HEK293 (cell line): ENCODE data around the gene SLC6A3.

ENCODE experiments used
- CTCF ChIA-PET: fragments of 350-600 bp; formaldehyde crosslinking; extraction: SDS; loops from one replicate; lab custom pipeline; 2021; ENCODE audit warnings: antibody characterized with exemption; lab: Yijun Ruan, JAX
- POLR2A ChIA-PET: fragments of 300-600 bp; formaldehyde crosslinking; extraction: SDS; loops from one replicate; lab custom pipeline; 2020; ENCODE audit warnings: antibody characterized with exemption, inconsistent platforms; lab: Yijun Ruan, JAX
- H3K27ac ChIP-seq: fragments of 200-500 bp; sonication (Bioruptor generic); 2 replicates; pipeline ENCODE4 v1.5.1; 2014; ENCODE audit warnings: low read depth, low read length, control low read depth, inconsistent platforms; ENCODE audit errors: extremely low read depth
- H3K36me3 ChIP-seq, 2 experiments: fragments of 200-500 bp in 1 of 2; sonication (Bioruptor generic) in 1 of 2; 1 replicate in 1 of 2; 2 replicates in 1 of 2; pipeline ENCODE4 v1.5.1; 2014 to 2017; ENCODE audit warnings: inconsistent platforms in 2 of 2, low read length in 2 of 2; ENCODE audit not compliant: control insufficient read depth in 2 of 2, insufficient read depth in 1 of 2
- H3K4me1 ChIP-seq: fragments of 200-500 bp; sonication (Bioruptor generic); 2 replicates; pipeline ENCODE4 v1.5.1; 2014; ENCODE audit warnings: mild to moderate bottlenecking, low read length, inconsistent platforms; ENCODE audit not compliant: control insufficient read depth, insufficient read depth
- H3K4me3 ChIP-seq: 2 replicates; pipeline ENCODE4 v1.5.1; 2011; ENCODE audit warnings: low read depth, mild to moderate bottlenecking, control low read depth, low read length, moderate library complexity
- H3K9me3 ChIP-seq: fragments of 200-500 bp; sonication (Bioruptor generic); 2 replicates; pipeline ENCODE4 v1.5.1; 2014; ENCODE audit warnings: low read depth, low read length, inconsistent platforms; ENCODE audit not compliant: control insufficient read depth, insufficient read depth
- EGR2 ChIP-seq: fragments of 450-650 bp; formaldehyde crosslinking; IDR thresholded peaks from 2 replicates; pipeline ENCODE4 v1.5.1; 2016; ENCODE audit warnings: low read depth, missing biosample characterization, missing genetic modification characterization
- GLI4 ChIP-seq: fragments of 450-650 bp; formaldehyde crosslinking; IDR thresholded peaks from 2 replicates; pipeline ENCODE4 v1.5.1; 2016; ENCODE audit warnings: missing biosample characterization, missing genetic modification characterization
- GLIS1 ChIP-seq: fragments of 450-650 bp; formaldehyde crosslinking; IDR thresholded peaks from 2 replicates; pipeline ENCODE4 v1.5.1; 2016; ENCODE audit warnings: missing biosample characterization, missing genetic modification characterization
- GLIS2 ChIP-seq: fragments of 450-650 bp; formaldehyde crosslinking; IDR thresholded peaks from 2 replicates; pipeline ENCODE4 v1.5.1; 2016; ENCODE audit warnings: missing biosample characterization, missing genetic modification characterization
- SP2 ChIP-seq: fragments of 450-650 bp; formaldehyde crosslinking; IDR thresholded peaks from 2 replicates; pipeline ENCODE4 v1.5.1; 2016; ENCODE audit warnings: missing biosample characterization, missing genetic modification characterization
- SP7 ChIP-seq: fragments of 450-650 bp; formaldehyde crosslinking; IDR thresholded peaks from 2 replicates; pipeline ENCODE4 v1.5.1; 2016; ENCODE audit warnings: missing biosample characterization, missing genetic modification characterization
- ZBTB17 ChIP-seq: fragments of 450-650 bp; formaldehyde crosslinking; IDR thresholded peaks from 2 replicates; pipeline ENCODE4 v1.5.1; 2016; ENCODE audit warnings: missing biosample characterization, missing genetic modification characterization
- ZBTB21 ChIP-seq: fragments of 450-650 bp; formaldehyde crosslinking; IDR thresholded peaks from 2 replicates; pipeline ENCODE4 v1.5.1; 2017; ENCODE audit warnings: missing biosample characterization, missing genetic modification characterization
- ZEB2 ChIP-seq: fragments of 450-650 bp; formaldehyde crosslinking; IDR thresholded peaks from 2 replicates; pipeline ENCODE4 v1.5.1; 2016; ENCODE audit warnings: missing biosample characterization, missing genetic modification characterization
- ZFHX2 ChIP-seq: fragments of 450-650 bp; formaldehyde crosslinking; conservative IDR thresholded peaks from 2 replicates; pipeline ENCODE4 v1.5.1; 2016; ENCODE audit warnings: missing biosample characterization, missing genetic modification characterization
- ZFP69B ChIP-seq: fragments of 450-650 bp; formaldehyde crosslinking; IDR thresholded peaks from 2 replicates; pipeline ENCODE4 v1.5.1; 2016; ENCODE audit warnings: missing biosample characterization, missing genetic modification characterization
- ZIC2 ChIP-seq: fragments of 450-650 bp; formaldehyde crosslinking; IDR thresholded peaks from 2 replicates; pipeline ENCODE4 v1.5.1; 2016; ENCODE audit warnings: missing biosample characterization, missing genetic modification characterization
- ZNF202 ChIP-seq: fragments of 450-650 bp; formaldehyde crosslinking; IDR thresholded peaks from 2 replicates; pipeline ENCODE4 v1.5.1; 2016; ENCODE audit warnings: missing biosample characterization, missing genetic modification characterization, borderline replicate concordance
- ZNF214 ChIP-seq: fragments of 450-650 bp; formaldehyde crosslinking; IDR thresholded peaks from 2 replicates; pipeline ENCODE4 v1.5.1; 2017; ENCODE audit warnings: missing biosample characterization, mild to moderate bottlenecking, missing genetic modification characterization, borderline replicate concordance
- ZNF223 ChIP-seq: fragments of 450-650 bp; formaldehyde crosslinking; IDR thresholded peaks from 2 replicates; pipeline ENCODE4 v1.5.1; 2016; ENCODE audit warnings: missing biosample characterization, missing genetic modification characterization
- ZNF23 ChIP-seq: fragments of 450-650 bp; formaldehyde crosslinking; IDR thresholded peaks from 2 replicates; pipeline ENCODE4 v1.5.1; 2016; ENCODE audit warnings: missing biosample characterization, missing genetic modification characterization, borderline replicate concordance
- ZNF324 ChIP-seq: fragments of 450-650 bp; formaldehyde crosslinking; IDR thresholded peaks from 2 replicates; pipeline ENCODE4 v1.5.1; 2016; ENCODE audit warnings: missing biosample characterization, missing genetic modification characterization
- ZNF398 ChIP-seq: fragments of 450-650 bp; formaldehyde crosslinking; IDR thresholded peaks from 2 replicates; pipeline ENCODE4 v1.5.1; 2017; ENCODE audit warnings: missing biosample characterization, missing genetic modification characterization
- ZNF423 ChIP-seq: fragments of 450-650 bp; formaldehyde crosslinking; IDR thresholded peaks from 2 replicates; pipeline ENCODE4 v1.5.1; 2016; ENCODE audit warnings: missing biosample characterization, missing genetic modification characterization
- ZNF600 ChIP-seq: fragments of 450-650 bp; formaldehyde crosslinking; IDR thresholded peaks from 2 replicates; pipeline ENCODE4 v1.5.1; 2016; ENCODE audit warnings: missing biosample characterization, missing genetic modification characterization
- ZNF629 ChIP-seq: fragments of 450-650 bp; formaldehyde crosslinking; IDR thresholded peaks from 2 replicates; pipeline ENCODE4 v1.5.1; 2017; ENCODE audit warnings: missing biosample characterization, missing genetic modification characterization
- ZNF660 ChIP-seq: fragments of 450-650 bp; IDR thresholded peaks from 2 replicates; pipeline ENCODE4 v1.5.1; 2018; ENCODE audit warnings: missing biosample characterization, mild to moderate bottlenecking, missing genetic modification characterization
- ZNF692 ChIP-seq: fragments of 450-650 bp; formaldehyde crosslinking; IDR thresholded peaks from 2 replicates; pipeline ENCODE4 v1.5.1; 2016; ENCODE audit warnings: missing biosample characterization, missing genetic modification characterization
- ZNF843 ChIP-seq: fragments of 450-650 bp; formaldehyde crosslinking; IDR thresholded peaks from 2 replicates; pipeline ENCODE4 v1.5.1; 2016; ENCODE audit warnings: missing biosample characterization, missing genetic modification characterization
- TF ChIP-seq, protein P1 (sequence below): fragments of 450-650 bp; formaldehyde crosslinking; IDR thresholded peaks from 2 replicates; pipeline ENCODE4 v1.5.1; 2016; ENCODE audit warnings: missing biosample characterization, missing genetic modification characterization
- TF ChIP-seq, protein P2 (sequence below): fragments of 450-650 bp; formaldehyde crosslinking; IDR thresholded peaks from 2 replicates; pipeline ENCODE4 v1.5.1; 2016; ENCODE audit warnings: missing biosample characterization, missing genetic modification characterization, low read depth

Gene SLC6A3

GRCh38 chr5:1400211-1400855, 44.9 kb downstream of the SLC6A3 start:
- POLR2A ChIA-PET = interaction anchor here (0.8 kb wide), 1 partner anchor 8 kb away, joined by 4 read pairs; no protein-coding TSS in a partner anchor
- Histone ChIP-seq H3K36me3 (no peaks in the 10 kb centered on the region), H3K4me1 (no peaks in the 10 kb centered on the region), H3K27ac (no peak overlapping the region), H3K9me3 (no peaks in the 10 kb centered on the region), H3K4me3 (no peak overlapping the region)
- 0 out of 2 replicates have a peak, but pooled peaks have one; percentile 5 for TF ChIP-seq GLIS1 (tag by site-specific recombination)
- TF ChIP-seq EGR2 = no peak
- CTCF ChIA-PET = interaction anchor here (0.6 to 1.6 kb wide), 6 partner anchors 7 to 248 kb away, joined by 3 to 7 read pairs (median 4); no protein-coding TSS in a partner anchor

GRCh38 chr5:1399737-1400136, 45.5 kb downstream of the SLC6A3 start:
- H3K36me3 ChIP-seq = no peaks in the 10 kb centered on the region
- CTCF ChIA-PET = interaction anchor here (0.6 to 1.1 kb wide), 5 partner anchors 8 to 248 kb away, joined by 3 to 7 read pairs (median 3); no protein-coding TSS in a partner anchor
- no peak overlapping the region for H3K27ac ChIP-seq
- POLR2A ChIA-PET = interaction anchor here (0.8 kb wide), 1 partner anchor 9 kb away, joined by 4 read pairs; no protein-coding TSS in a partner anchor
- H3K9me3 ChIP-seq = no peaks in the 10 kb centered on the region
- H3K4me3 ChIP-seq = no peak overlapping the region
- H3K4me1 ChIP-seq = no peaks in the 10 kb centered on the region
- no peak for TF ChIP-seq GLI4 (tag by site-specific recombination)
- TF ChIP-seq, protein P1, sequence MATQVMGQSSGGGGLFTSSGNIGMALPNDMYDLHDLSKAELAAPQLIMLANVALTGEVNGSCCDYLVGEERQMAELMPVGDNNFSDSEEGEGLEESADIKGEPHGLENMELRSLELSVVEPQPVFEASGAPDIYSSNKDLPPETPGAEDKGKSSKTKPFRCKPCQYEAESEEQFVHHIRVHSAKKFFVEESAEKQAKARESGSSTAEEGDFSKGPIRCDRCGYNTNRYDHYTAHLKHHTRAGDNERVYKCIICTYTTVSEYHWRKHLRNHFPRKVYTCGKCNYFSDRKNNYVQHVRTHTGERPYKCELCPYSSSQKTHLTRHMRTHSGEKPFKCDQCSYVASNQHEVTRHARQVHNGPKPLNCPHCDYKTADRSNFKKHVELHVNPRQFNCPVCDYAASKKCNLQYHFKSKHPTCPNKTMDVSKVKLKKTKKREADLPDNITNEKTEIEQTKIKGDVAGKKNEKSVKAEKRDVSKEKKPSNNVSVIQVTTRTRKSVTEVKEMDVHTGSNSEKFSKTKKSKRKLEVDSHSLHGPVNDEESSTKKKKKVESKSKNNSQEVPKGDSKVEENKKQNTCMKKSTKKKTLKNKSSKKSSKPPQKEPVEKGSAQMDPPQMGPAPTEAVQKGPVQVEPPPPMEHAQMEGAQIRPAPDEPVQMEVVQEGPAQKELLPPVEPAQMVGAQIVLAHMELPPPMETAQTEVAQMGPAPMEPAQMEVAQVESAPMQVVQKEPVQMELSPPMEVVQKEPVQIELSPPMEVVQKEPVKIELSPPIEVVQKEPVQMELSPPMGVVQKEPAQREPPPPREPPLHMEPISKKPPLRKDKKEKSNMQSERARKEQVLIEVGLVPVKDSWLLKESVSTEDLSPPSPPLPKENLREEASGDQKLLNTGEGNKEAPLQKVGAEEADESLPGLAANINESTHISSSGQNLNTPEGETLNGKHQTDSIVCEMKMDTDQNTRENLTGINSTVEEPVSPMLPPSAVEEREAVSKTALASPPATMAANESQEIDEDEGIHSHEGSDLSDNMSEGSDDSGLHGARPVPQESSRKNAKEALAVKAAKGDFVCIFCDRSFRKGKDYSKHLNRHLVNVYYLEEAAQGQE (tag by site-specific recombination) = 0 out of 2 replicates have a peak, but pooled peaks have one; percentile 21
- 0 out of 2 replicates have a peak, but pooled peaks have one; percentile 27 for TF ChIP-seq ZNF324 (tag by site-specific recombination)
- TF ChIP-seq GLIS1 (tag by site-specific recombination) = peak; percentile 100
- TF ChIP-seq ZNF692 = peak; percentile 66
- TF ChIP-seq ZNF660 (tag by site-specific recombination) = peak; percentile 60; the same call in 1 of the 2 replicates
- TF ChIP-seq ZNF202 (tag by site-specific recombination) = no peak
- TF ChIP-seq ZBTB21 (tag by site-specific recombination) = peak; percentile 82
- TF ChIP-seq ZNF423 (tag by site-specific recombination) = peak; percentile 55; the same call in 1 of the 2 replicates
- TF ChIP-seq ZNF23 = no peak
- TF ChIP-seq ZNF600 (tag by site-specific recombination) = peak; percentile 67
- TF ChIP-seq ZBTB17 (tag by site-specific recombination) = peak; percentile 51; the same call in 1 of the 2 replicates
- peak; percentile 49; the same call in 1 of the 2 replicates for TF ChIP-seq ZFHX2
- TF ChIP-seq, protein P2, sequence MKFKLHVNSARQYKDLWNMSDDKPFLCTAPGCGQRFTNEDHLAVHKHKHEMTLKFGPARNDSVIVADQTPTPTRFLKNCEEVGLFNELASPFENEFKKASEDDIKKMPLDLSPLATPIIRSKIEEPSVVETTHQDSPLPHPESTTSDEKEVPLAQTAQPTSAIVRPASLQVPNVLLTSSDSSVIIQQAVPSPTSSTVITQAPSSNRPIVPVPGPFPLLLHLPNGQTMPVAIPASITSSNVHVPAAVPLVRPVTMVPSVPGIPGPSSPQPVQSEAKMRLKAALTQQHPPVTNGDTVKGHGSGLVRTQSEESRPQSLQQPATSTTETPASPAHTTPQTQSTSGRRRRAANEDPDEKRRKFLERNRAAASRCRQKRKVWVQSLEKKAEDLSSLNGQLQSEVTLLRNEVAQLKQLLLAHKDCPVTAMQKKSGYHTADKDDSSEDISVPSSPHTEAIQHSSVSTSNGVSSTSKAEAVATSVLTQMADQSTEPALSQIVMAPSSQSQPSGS (tag by site-specific recombination) = peak; percentile 95
- peak; percentile 92 for TF ChIP-seq ZNF629 (tag by site-specific recombination)
- TF ChIP-seq SP7 (tag by site-specific recombination) = peak; percentile 52; the same call in 1 of the 2 replicates
- TF ChIP-seq ZEB2 (tag by site-specific recombination) = 0 out of 2 replicates have a peak, but pooled peaks have one; percentile 30
- TF ChIP-seq ZNF223 = 0 out of 2 replicates have a peak, but pooled peaks have one; percentile 30
- TF ChIP-seq ZNF398 (tag by site-specific recombination) = peak; percentile 67
- no peak for TF ChIP-seq ZNF843
- peak; percentile 98 for TF ChIP-seq ZIC2
- TF ChIP-seq EGR2 = peak; percentile 41; the same call in 1 of the 2 replicates
- no peak for TF ChIP-seq ZNF214
- peak; percentile 35; the same call in 1 of the 2 replicates for TF ChIP-seq SP2 (tag by site-specific recombination)
- TF ChIP-seq GLIS2 = peak; percentile 85
- peak; percentile 54; the same call in 1 of the 2 replicates for TF ChIP-seq ZFP69B (tag by site-specific recombination)
